ENCODE data around the gene SLC30A2. TPM values are rescaled to one million over a fixed set of nuclear protein-coding genes. Genes with fewer than 3 reads are reported as not detected.

SLC30A2 gene
- total RNA-seq, 1 donor from 2014 or later = 0.17 TPM

GRCh38 chr1:26082020-26082350, 36.1 kb upstream of the SLC30A2 start:
- peaks cover 12% of the 10 kb centered on the region for H3K27me3 Mint-ChIP-seq
- H3K36me3 Mint-ChIP-seq (ENCODE audit: insufficient read depth) = no peaks in the 10 kb centered on the region
- H3K4me3 Mint-ChIP-seq (ENCODE audit: low read depth) = no peak overlapping the region
- DNase-seq (ENCODE audit: low spot score, unreplicated experiment) = no peak
- peaks cover 22% of the 10 kb centered on the region for H3K4me1 Mint-ChIP-seq (ENCODE audit: low read depth)
- TF ChIP-seq CTCF (IDR thresholded peaks at IDR 0.05; ENCODE audit: unreplicated experiment) = no peak
- H3K27ac Mint-ChIP-seq = no peak overlapping the region
- H3K9me3 Mint-ChIP-seq (ENCODE audit: low read depth) = no peaks in the 10 kb centered on the region

- TF ChIP-seq CTCF (IDR thresholded peaks at IDR 0.05; ENCODE audit: unreplicated experiment) = no peak
- Mint-ChIP-seq H3K4me3 (ENCODE audit: low read depth) (no peak overlapping the region), H3K27me3 (peaks cover 12% of the 10 kb centered on the region), H3K27ac (no peak overlapping the region), H3K4me1 (ENCODE audit: low read depth) (peaks cover 22% of the 10 kb centered on the region), H3K36me3 (ENCODE audit: insufficient read depth) (no peaks in the 10 kb centered on the region), H3K9me3 (ENCODE audit: low read depth) (no peaks in the 10 kb centered on the region)
- DNase-seq (ENCODE audit: low spot score, unreplicated experiment) = no peak
Measured at GRCh38 chr1:26081267-26082019, 35.5 kb upstream of the SLC30A2 start.

- DNase-seq (ENCODE audit: low spot score, unreplicated experiment) = no peak
- Mint-ChIP-seq H3K27me3 (peaks cover 10% of the 10 kb centered on the region), H3K4me1 (ENCODE audit: low read depth) (peaks cover 22% of the 10 kb centered on the region), H3K4me3 (ENCODE audit: low read depth) (no peak overlapping the region), H3K36me3 (ENCODE audit: insufficient read depth) (no peaks in the 10 kb centered on the region), H3K9me3 (ENCODE audit: low read depth) (no peaks in the 10 kb centered on the region), H3K27ac (no peak overlapping the region)
- no peak for TF ChIP-seq CTCF (IDR thresholded peaks at IDR 0.05; ENCODE audit: unreplicated experiment)
Measured at GRCh38 chr1:26079960-26080814, 34.3 kb upstream of the SLC30A2 start.

GRCh38 chr1:26079178-26079563, 33.3 kb upstream of the SLC30A2 start:
- peaks cover 22% of the 10 kb centered on the region for H3K4me1 Mint-ChIP-seq (ENCODE audit: low read depth)
- DNase-seq (ENCODE audit: low spot score, unreplicated experiment) = no peak
- no peaks in the 10 kb centered on the region for H3K36me3 Mint-ChIP-seq (ENCODE audit: insufficient read depth)
- peaks cover 4% of the 10 kb centered on the region for H3K27me3 Mint-ChIP-seq
- TF ChIP-seq CTCF (IDR thresholded peaks at IDR 0.05; ENCODE audit: unreplicated experiment) = no peak
- H3K9me3 Mint-ChIP-seq (ENCODE audit: low read depth) = no peaks in the 10 kb centered on the region
- H3K4me3 Mint-ChIP-seq (ENCODE audit: low read depth) = no peak overlapping the region
- no peak overlapping the region for H3K27ac Mint-ChIP-seq

GRCh38 chr1:26078286-26079177, 32.6 kb upstream of the SLC30A2 start:
- no peak for TF ChIP-seq CTCF (IDR thresholded peaks at IDR 0.05; ENCODE audit: unreplicated experiment)
- peaks cover 22% of the 10 kb centered on the region for H3K4me1 Mint-ChIP-seq (ENCODE audit: low read depth)
- no peaks in the 10 kb centered on the region for H3K9me3 Mint-ChIP-seq (ENCODE audit: low read depth)
- no peak overlapping the region for H3K4me3 Mint-ChIP-seq (ENCODE audit: low read depth)
- no peak for DNase-seq (ENCODE audit: low spot score, unreplicated experiment)
- H3K36me3 Mint-ChIP-seq (ENCODE audit: insufficient read depth) = no peaks in the 10 kb centered on the region
- H3K27me3 Mint-ChIP-seq = no peaks in the 10 kb centered on the region
- peak overlapping the region; percentile 26 for H3K27ac Mint-ChIP-seq
